ENCODE results near the gene ERFE. TPM values are rescaled to one million over a fixed set of nuclear protein-coding genes. Genes with fewer than 3 reads are reported as not detected.
A peak's percentile ranks its signal among the peaks of the same experiment; 100 is the strongest.

ERFE gene
- total RNA-seq, 1 experiment from 2014 or later: 10.3 TPM

DNA sequence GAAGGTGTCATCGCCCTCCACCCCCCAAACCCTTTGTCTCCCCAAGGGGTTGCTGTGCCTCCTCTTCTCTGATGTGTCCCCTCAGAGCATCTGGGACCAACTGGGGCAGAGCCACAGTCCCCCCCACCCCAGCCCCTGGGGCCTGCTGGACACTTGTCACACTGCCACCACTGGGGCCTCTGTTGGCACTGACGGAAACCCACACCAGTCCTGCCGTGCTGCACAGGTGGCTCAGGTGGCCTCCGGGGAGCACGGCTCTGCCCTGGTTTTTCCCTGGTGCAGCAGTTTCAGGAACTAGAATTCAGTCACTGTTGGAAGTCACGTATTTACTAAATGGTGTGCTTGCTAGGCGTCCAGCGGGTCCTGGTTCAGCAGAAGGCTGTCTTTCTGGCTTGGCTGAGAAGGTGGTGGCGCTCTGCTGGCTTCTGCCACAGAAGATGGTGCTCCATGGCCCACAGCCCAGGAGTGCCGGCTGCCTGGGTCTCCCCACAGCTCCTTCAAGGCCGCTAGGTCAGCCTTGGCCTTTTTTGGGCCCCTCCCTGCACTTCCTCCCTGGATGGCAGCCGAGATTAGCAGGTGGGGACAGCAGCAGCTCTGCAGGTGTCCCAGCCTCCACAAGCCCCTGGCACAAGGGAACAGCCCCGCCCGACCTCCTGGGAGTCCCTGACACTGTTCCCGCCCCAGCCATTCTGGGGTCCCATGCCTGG lies 38.9 kb upstream of the ERFE start:
- Histone ChIP-seq H3K4me3 (ENCODE audit: low read depth in 2 of 2, low read length in 2 of 2) (no peak overlapping the region), H3K27me3 (ENCODE audit: control insufficient read depth, insufficient read depth, low read length) (no peaks in the 10 kb centered on the region), H3K36me3 (ENCODE audit: control insufficient read depth, insufficient read depth, low read length) (no peaks in the 10 kb centered on the region), H3K27ac (ENCODE audit: low read length) (no peak overlapping the region), H3K4me1 (ENCODE audit: control insufficient read depth, insufficient read depth, low read length) (no peaks in the 10 kb centered on the region), H3K9me3 (ENCODE audit: control insufficient read depth, insufficient read depth, low read depth, low read length) (no peaks in the 10 kb centered on the region)
- CTCF ChIA-PET: no interaction called here
- POLR2A ChIA-PET: no interaction called here
- TF ChIP-seq, protein P1, sequence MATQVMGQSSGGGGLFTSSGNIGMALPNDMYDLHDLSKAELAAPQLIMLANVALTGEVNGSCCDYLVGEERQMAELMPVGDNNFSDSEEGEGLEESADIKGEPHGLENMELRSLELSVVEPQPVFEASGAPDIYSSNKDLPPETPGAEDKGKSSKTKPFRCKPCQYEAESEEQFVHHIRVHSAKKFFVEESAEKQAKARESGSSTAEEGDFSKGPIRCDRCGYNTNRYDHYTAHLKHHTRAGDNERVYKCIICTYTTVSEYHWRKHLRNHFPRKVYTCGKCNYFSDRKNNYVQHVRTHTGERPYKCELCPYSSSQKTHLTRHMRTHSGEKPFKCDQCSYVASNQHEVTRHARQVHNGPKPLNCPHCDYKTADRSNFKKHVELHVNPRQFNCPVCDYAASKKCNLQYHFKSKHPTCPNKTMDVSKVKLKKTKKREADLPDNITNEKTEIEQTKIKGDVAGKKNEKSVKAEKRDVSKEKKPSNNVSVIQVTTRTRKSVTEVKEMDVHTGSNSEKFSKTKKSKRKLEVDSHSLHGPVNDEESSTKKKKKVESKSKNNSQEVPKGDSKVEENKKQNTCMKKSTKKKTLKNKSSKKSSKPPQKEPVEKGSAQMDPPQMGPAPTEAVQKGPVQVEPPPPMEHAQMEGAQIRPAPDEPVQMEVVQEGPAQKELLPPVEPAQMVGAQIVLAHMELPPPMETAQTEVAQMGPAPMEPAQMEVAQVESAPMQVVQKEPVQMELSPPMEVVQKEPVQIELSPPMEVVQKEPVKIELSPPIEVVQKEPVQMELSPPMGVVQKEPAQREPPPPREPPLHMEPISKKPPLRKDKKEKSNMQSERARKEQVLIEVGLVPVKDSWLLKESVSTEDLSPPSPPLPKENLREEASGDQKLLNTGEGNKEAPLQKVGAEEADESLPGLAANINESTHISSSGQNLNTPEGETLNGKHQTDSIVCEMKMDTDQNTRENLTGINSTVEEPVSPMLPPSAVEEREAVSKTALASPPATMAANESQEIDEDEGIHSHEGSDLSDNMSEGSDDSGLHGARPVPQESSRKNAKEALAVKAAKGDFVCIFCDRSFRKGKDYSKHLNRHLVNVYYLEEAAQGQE (IDR thresholded peaks at IDR 0.05; ENCODE audit: insufficient read depth in 1 of 2, low read depth in 2 of 2, low read length in 1 of 2): no peak
- TF ChIP-seq SIN3A (IDR thresholded peaks at IDR 0.05; ENCODE audit: borderline replicate concordance, insufficient read depth, low read depth, low read length): no peak
- intact Hi-C loops (cut with micrococcal nuclease; ENCODE audit: unreplicated experiment) (no loop called here), in situ Hi-C loops (cut with HindIII; ENCODE audit: low pct_unique_long_range_greater_than_20kb, low sequenced_read_pairs) (no loop called here)
- no TSS peak for BruUV-seq (replicated peaks)
- peak; percentile 31; the same call in 1 of the 2 replicates for ATAC-seq
- no peak for DNase-seq (ENCODE audit: low read depth, low spot score)

DNA sequence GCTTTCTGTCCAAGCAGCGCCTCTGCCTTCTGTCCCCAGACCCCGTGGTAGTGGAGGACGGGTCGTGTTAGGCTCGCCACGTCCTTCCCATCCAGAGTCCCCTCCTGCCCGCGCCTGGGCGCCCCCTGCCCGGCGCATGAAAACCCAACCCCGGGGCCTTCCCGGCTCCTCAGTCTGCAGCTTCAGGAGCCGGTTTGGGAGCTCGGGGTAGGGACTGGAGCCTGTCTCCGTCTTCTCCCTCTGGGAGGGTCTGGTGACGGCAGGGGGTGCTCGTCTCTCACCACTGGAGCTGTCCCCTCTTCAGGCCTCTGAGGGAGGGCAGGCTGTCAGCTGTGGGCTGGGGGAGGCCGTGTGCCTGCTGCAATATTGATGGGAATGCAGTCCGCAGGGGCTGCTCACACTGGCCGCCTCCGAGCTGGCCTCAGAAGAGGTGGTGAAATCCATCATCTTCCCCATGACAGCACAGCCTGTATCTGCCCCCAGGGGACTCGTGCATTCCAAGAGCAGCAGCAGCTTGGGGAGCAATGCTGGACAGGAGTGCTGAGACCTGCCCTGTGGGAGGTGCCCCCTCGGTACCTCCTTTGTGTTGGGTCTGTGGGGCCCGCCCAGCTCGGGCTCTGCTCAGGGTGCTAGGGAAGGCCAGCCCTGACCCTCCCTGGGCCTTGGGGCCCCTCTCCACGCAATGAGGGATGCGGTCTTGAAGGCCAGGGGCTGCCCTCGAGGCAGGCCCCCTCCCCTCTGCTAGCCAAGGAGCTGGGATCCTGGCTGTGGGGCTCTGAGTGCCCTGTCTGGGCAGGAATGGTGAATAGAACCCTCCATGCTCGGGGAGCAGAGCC lies 38.1 kb upstream of the ERFE start:
- Histone ChIP-seq H3K36me3 (ENCODE audit: control insufficient read depth, insufficient read depth, low read length) (no peaks in the 10 kb centered on the region), H3K9me3 (ENCODE audit: control insufficient read depth, insufficient read depth, low read depth, low read length) (no peaks in the 10 kb centered on the region), H3K27me3 (ENCODE audit: control insufficient read depth, insufficient read depth, low read length) (no peaks in the 10 kb centered on the region), H3K4me3 (ENCODE audit: low read depth in 2 of 2, low read length in 2 of 2) (no peak overlapping the region), H3K27ac (ENCODE audit: low read length) (no peak overlapping the region), H3K4me1 (ENCODE audit: control insufficient read depth, insufficient read depth, low read length) (no peaks in the 10 kb centered on the region)
- ChIA-PET POLR2A (no interaction called here), CTCF (no interaction called here)
- ATAC-seq (0 out of 2 replicates have a peak, but pooled peaks have one; percentile 24), DNase-seq (ENCODE audit: low read depth, low spot score) (no peak)
- TF ChIP-seq SIN3A (IDR thresholded peaks at IDR 0.05; ENCODE audit: borderline replicate concordance, insufficient read depth, low read depth, low read length) (no peak), TCF7L2 (IDR thresholded peaks at IDR 0.05; ENCODE audit: low read depth, low read length) (no peak), POLR2AphosphoS5 (IDR thresholded peaks at IDR 0.05; ENCODE audit: low read depth, low read length) (no peak)
- TF ChIP-seq, protein P2, sequence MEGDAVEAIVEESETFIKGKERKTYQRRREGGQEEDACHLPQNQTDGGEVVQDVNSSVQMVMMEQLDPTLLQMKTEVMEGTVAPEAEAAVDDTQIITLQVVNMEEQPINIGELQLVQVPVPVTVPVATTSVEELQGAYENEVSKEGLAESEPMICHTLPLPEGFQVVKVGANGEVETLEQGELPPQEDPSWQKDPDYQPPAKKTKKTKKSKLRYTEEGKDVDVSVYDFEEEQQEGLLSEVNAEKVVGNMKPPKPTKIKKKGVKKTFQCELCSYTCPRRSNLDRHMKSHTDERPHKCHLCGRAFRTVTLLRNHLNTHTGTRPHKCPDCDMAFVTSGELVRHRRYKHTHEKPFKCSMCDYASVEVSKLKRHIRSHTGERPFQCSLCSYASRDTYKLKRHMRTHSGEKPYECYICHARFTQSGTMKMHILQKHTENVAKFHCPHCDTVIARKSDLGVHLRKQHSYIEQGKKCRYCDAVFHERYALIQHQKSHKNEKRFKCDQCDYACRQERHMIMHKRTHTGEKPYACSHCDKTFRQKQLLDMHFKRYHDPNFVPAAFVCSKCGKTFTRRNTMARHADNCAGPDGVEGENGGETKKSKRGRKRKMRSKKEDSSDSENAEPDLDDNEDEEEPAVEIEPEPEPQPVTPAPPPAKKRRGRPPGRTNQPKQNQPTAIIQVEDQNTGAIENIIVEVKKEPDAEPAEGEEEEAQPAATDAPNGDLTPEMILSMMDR (IDR thresholded peaks at IDR 0.05): no peak; the same call in 1 of the 2 replicates
- in situ Hi-C loops (cut with HindIII; ENCODE audit: low pct_unique_long_range_greater_than_20kb, low sequenced_read_pairs): no loop called here
- intact Hi-C loops (cut with micrococcal nuclease; ENCODE audit: unreplicated experiment): no loop called here
- BruUV-seq (replicated peaks): no TSS peak
